HL-60 (cell line): Measurements from ENCODE around the gene LIN52.

Experiments used
- POLR2AphosphoS5 ChIP-seq: IDR thresholded peaks from 2 replicates; pipeline ENCODE4 v1.6.1; 2012; ENCODE audit warnings: low read depth
- TF ChIP-seq, protein P1 (sequence below): IDR thresholded peaks from one replicate; pipeline ENCODE4 v1.5.1; 2011; ENCODE audit warnings: low read length, control low read depth, inconsistent platforms; ENCODE audit not compliant: insufficient read depth

DNA sequence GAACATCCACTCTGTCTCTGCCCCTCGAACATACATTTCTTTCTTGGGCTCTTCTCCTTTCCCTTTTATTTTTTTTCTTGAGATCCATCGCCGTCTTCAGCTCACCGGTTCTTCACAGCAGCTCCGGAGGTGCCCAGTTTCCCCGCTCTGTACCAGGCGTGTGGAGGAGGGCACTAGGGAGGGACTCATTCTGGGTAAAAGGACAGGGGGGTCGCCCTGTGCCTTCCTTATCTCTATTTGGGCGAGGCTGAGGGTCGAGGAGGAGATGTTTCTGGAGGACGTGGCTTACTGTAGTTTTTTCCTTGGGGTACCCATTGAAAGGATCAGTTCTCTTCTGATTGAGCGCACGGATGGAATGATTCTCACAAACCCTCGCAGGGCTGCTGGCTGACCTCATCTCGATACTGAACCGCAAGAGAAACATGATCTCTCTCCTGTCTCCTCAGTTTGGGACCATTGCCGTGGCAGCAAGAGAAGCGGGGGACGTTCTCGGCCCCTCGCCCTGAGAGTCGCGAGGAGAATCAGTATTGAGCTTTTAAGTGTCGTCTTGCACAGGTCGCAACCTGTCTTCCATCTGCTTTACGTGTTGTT is 386 bp downstream of the LIN52 start:
- TF ChIP-seq, protein P1, sequence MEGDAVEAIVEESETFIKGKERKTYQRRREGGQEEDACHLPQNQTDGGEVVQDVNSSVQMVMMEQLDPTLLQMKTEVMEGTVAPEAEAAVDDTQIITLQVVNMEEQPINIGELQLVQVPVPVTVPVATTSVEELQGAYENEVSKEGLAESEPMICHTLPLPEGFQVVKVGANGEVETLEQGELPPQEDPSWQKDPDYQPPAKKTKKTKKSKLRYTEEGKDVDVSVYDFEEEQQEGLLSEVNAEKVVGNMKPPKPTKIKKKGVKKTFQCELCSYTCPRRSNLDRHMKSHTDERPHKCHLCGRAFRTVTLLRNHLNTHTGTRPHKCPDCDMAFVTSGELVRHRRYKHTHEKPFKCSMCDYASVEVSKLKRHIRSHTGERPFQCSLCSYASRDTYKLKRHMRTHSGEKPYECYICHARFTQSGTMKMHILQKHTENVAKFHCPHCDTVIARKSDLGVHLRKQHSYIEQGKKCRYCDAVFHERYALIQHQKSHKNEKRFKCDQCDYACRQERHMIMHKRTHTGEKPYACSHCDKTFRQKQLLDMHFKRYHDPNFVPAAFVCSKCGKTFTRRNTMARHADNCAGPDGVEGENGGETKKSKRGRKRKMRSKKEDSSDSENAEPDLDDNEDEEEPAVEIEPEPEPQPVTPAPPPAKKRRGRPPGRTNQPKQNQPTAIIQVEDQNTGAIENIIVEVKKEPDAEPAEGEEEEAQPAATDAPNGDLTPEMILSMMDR, result no peak
- no peak for TF ChIP-seq POLR2AphosphoS5
